Testis (tissue), 2 donors: ENCODE data around the gene RSRP1.

Experiments
- POLR2A ChIP-seq: fragments of 450-650 bp; IDR thresholded peaks from one replicate; pipeline ENCODE4 v1.6.1; 2017; ENCODE audit warnings: antibody characterized with exemption, mild to moderate bottlenecking, moderate library complexity
- TF ChIP-seq, protein P1 (sequence below), 3 experiments: fragments of 450-650 bp in 2 of 3; fragments of 200-600 bp in 1 of 3; sonication (generic) in 1 of 3; IDR thresholded peaks; one replicate each; pipeline ENCODE4 v1.5.1; 2016 to 2019; ENCODE audit warnings: antibody characterized with exemption in 3 of 3, mild to moderate bottlenecking in 2 of 3, moderate library complexity in 1 of 3

DNA sequence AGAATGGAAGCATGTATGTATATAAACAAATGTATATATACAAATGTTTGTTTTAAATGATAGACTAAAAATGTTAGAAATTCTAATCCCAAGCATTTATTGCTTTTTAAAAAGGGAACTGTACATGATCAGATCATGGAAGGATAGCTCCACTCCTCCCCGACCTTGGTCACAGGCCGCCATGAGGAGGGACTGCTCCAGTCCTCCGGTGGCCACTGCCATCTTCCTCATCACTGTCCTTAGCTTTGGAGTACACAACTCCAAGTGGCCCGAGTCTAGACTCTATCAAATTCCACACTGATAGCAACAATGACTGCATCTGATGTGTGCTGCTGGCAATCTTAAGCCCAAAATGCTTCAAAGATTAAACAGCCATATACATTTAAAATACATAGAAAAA lies 24.6 kb downstream of the RSRP1 start:
- no peak for TF ChIP-seq POLR2A
- TF ChIP-seq, protein P1, sequence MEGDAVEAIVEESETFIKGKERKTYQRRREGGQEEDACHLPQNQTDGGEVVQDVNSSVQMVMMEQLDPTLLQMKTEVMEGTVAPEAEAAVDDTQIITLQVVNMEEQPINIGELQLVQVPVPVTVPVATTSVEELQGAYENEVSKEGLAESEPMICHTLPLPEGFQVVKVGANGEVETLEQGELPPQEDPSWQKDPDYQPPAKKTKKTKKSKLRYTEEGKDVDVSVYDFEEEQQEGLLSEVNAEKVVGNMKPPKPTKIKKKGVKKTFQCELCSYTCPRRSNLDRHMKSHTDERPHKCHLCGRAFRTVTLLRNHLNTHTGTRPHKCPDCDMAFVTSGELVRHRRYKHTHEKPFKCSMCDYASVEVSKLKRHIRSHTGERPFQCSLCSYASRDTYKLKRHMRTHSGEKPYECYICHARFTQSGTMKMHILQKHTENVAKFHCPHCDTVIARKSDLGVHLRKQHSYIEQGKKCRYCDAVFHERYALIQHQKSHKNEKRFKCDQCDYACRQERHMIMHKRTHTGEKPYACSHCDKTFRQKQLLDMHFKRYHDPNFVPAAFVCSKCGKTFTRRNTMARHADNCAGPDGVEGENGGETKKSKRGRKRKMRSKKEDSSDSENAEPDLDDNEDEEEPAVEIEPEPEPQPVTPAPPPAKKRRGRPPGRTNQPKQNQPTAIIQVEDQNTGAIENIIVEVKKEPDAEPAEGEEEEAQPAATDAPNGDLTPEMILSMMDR (IDR thresholded peaks at IDR 0.05), result no peak
